ENCODE data around the gene CHTOP.
"Not testable (repeated sequence)": the region's sequence is repeated elsewhere in the genome, so short reads cannot be mapped to it uniquely, and the experiment has no call there.

Gene CHTOP, protein sequence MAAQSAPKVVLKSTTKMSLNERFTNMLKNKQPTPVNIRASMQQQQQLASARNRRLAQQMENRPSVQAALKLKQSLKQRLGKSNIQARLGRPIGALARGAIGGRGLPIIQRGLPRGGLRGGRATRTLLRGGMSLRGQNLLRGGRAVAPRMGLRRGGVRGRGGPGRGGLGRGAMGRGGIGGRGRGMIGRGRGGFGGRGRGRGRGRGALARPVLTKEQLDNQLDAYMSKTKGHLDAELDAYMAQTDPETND

DNA sequence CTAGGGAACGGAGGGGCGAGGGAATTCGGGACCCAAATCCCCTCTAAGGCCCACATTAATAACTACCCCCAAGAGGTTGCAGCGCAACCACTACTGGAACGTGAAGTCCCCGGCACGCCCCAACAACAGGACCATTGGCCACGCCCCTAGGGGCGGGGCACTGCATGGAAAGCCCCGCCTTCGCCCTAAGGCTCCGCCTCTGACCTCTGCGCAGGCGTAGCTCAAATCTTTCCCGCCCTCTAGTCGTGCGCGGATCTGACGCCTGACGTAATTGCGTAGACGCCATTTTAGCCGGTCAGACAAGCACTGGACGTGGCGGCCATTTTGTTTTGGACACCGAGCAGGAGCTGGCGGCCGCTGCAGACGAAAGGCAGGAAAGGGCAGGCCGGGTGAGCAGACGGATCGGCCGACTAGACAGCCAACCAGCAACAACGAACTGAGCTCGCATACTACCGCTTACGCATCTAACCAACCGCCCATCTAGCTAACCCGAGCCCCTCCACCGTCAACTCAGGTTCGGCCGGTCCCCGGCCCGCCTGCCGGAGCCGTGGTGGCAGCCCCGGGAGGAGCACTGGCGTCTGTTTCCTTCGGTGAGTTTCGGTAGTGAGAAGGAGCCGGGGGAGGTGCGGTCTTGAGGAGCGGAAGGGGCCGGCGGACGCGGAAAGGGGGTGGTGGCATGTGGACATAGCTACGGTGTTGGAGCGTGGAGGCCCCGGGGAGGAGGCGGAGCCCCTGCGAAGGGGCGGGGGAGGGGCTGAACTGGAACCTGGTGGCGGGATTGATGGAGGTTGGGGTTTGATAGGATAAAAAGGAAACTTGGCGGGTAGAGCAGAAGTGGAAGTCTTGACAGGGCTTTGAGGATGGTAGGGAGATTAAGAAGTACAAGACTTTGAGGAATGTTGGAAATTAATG lies at the start of gene CHTOP:
TSS of gene CHTOP (plus strand) at position 313 of the 912 bp plus-strand sequence. CDS start 2,523 bp downstream, outside the sequence.
- DNase-seq (ENCODE audit: low read depth in 1 of 2, low spot score in 1 of 2): peak; percentile 95

DNA sequence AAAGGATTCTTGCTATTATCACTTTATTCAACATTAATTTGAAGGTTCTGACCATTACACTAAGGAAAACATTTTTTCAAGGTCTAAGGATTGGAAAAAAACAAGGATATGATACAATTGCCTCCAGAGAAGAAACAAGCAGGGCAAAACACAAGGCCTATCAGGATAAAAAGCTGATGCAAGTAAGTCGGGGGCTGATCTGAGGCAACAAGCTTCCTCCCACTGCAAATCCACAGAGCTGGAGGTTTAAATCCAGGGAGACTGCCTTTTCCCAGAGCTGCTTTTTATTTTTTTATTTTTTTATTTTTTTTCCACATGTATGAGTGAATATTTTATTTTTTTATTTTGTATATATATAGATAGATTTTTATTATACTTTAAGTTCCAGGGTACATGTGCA lies 48.9 kb upstream of the CHTOP start:
- no peak for DNase-seq (ENCODE audit: low read depth in 1 of 2, low spot score in 1 of 2)

DNA sequence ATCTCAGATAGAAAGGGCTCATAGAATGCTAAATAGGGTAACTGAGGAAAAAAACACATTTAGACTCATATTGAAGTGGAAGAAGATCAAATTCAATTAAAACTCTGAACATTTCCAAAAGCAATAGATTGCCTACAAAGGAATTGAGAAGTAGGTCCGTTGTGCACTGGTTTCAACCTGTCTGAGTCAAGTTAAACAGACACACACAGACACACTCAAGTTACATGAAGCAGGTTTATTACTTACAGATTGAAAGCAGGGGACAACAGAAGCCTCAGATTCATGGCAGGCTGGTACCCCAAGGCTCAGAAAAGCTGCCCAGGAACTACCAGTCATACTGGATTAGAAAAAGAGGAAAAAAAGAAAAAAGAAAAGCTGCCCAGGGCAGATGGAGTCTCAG lies 47.5 kb upstream of the CHTOP start:
- no peak for DNase-seq (ENCODE audit: low read depth in 1 of 2, low spot score in 1 of 2)

DNA sequence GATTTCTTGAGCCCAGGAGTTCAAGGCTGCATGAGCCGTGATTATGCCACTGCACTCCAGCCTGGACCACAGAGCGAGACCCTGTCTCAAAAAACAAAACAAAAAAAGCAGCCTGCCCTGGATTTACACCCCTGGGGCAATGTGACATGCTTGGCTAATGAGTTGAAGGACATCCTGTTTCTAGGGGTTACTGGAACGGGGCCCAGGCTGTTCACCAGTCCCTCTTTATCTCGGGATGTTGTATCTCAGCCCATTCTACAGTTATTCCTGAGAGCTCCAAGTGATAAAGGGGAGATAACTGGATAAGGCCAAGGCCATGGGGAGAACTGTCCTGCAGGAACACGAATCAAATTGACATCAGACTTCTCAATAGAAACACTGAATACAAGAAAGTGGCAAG lies 46.6 kb upstream of the CHTOP start:
- DNase-seq (ENCODE audit: low read depth in 1 of 2, low spot score in 1 of 2): no peak

DNA sequence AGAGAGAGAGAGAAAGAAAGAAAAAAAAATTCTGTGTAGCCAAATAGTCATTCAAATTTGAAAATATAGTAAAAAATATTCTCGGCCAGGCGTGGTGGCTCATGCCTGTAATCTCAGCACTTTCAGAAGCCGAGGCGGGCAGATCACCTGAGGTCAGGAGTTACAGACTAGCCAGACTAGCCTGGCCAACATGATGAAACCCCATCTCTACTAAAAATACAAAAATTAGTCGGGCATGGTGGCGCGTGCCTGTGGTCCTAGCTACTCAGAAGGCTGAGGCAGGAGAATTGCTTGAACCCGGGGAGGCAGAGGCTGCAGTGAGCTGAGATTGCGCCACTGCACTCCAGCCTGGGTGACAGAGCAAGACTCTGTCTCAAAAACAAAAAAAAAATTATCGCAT lies 45.8 kb upstream of the CHTOP start:
- DNase-seq (ENCODE audit: low read depth in 1 of 2, low spot score in 1 of 2): not testable (repeated sequence)

DNA sequence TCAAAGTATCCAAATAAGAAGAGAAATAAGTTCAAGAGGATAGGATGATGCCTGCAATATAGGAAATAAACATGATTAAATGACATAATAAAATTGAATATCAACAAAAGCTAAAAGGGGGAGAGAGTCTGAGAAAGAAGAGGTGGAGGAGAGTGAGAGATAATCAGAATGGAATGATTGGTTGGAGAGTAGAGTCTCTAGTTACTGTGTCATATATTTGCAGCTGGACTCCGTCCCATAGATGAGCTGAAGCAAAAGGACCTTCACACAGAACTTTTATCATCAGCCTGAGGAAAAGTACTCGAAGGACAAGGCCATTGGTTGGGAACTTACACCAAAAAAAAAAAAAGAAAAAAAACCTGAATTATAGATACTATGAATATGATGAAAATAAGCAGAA lies 45.4 kb upstream of the CHTOP start:
- DNase-seq (ENCODE audit: low read depth in 1 of 2, low spot score in 1 of 2): no peak

DNA sequence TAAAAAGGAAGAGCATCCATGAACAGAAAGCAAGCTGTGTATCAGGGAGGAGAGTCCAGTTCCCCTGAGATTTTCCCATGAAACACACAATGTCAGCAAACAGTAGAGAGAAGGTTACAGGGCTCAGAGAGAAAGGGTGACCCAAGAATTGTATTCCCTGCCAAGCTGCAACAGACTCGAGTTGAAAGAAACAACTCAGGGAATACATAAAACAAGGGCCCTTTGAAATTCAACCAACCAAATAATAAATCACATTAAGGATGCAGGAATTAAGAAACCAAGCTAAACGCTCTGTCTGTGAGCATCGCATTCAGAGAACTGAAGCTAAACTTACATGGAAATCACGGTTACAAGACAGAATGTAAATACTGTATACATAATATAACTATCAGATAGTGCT lies 41.1 kb upstream of the CHTOP start:
- DNase-seq (ENCODE audit: low read depth in 1 of 2, low spot score in 1 of 2): no peak

DNA sequence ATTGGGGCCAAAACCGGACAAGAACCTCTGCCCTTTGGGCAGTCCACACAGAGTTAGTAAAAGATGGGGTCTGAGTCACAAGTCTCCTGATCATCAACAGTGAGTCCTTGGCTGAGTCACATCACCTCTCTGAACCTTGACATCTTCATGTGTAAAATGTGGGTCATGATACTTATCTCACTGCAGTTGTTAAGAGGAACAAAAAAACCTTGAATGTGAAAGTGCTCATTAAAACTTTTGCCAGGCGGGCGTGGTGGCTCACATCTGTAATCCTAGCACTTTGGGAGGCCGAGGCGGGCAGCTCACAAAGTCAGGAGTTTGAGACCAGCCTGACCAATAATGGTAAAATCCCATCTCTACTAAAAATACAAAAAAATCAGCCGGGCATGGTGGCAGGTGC lies 36.7 kb upstream of the CHTOP start:
- DNase-seq (ENCODE audit: low read depth in 1 of 2, low spot score in 1 of 2): no peak

DNA sequence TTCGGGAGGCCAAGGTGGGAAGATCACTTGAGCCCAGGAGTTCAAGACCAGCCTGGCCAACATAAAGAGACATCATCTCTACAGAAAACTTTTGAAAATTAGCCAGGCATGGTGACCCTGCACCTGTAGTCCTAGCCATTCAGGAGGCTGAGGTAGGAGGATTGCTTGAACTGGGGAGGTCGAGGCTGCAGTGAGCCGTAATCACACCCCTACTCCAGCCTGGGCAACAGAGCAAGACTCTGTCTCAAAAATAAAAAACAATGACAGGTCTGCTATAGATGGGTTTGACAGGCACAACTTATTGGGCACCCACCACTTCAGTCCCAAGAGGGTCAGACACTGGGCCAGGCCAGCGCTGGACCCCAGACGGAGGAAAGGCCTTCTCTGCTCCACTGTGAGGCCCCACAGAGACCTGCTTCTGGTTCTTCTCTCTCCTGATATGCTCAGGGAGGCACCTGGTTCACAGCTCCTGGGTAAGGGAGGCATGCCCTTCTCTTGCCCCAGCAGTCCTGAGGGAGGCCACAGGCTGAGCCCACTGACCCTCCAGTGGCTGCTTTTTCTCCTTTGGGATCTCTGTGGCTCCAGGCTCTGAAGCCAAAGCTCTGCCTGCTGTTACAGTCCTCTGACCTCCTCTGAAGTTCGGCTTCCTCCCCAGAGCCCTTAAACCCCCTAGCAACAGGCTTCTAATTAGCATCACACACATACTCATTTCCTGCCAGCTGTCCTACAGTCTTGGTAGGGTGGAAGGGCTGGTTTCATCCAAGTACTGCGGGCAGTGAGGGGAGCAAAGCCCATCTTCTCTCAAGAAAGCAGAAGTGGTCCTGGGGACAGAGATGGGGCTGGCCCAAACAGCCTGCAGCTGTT lies 35.3 kb upstream of the CHTOP start:
- DNase-seq (ENCODE audit: low read depth in 1 of 2, low spot score in 1 of 2): no peak

DNA sequence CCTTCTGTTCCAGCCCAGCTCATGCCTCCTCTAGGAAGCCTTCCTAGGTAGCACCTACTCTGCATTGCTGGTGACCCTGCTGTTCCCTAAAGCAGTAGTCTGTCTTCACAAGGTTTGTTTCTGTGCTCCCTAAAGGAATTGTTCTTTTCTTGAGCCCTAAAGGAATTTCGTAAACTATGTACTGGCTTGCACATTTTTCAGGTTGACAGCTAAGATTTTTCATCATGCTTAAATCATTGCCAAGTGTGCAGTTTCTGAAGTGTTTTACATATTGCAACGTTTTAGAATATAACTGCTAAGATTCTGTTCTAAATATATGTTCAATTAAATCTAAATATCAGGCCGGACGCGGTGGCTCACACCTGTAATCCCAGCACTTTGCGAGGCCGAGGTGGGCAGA lies 34.0 kb upstream of the CHTOP start:
- DNase-seq (ENCODE audit: low read depth in 1 of 2, low spot score in 1 of 2): no peak

DNA sequence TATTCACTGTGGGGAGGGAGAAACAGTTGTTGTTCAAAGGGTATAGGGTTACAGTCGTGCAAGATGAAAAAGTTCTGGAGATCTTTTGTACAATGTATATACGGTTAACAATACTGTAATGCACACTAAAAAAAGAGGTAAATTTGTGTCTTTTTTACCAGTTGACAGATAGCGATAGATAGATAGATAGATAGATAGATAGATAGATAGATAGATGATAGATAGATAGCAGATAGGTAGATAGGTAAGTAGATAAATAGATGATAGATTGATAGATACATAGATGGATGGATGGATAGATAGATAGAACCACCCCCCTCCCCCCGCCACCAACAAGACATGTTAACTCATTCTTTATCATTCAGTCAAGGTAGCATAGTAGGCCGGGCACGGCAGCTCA lies 31.1 kb upstream of the CHTOP start:
- DNase-seq (ENCODE audit: low read depth in 1 of 2, low spot score in 1 of 2): no peak

DNA sequence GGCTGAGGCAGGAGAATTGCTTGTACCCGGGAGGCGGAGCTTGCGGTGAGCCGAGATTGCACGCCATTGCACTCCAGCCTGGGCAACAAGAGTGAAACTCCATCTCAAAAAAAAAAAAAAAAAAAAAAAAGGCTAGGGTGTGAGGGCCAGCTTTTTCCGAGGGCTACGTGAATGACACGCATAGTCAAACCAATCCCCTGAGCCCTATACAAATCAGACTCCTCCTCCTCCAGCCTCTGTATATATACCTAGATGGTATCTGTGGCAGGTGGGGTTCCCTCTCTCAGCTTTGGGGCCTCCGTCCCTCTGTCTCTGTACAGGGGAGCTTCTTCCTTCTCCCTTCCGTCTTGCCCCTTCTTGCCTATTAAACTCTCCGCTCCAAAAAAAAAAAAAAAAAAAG lies 27.7 kb upstream of the CHTOP start:
- no peak for DNase-seq (ENCODE audit: low read depth in 1 of 2, low spot score in 1 of 2)

DNA sequence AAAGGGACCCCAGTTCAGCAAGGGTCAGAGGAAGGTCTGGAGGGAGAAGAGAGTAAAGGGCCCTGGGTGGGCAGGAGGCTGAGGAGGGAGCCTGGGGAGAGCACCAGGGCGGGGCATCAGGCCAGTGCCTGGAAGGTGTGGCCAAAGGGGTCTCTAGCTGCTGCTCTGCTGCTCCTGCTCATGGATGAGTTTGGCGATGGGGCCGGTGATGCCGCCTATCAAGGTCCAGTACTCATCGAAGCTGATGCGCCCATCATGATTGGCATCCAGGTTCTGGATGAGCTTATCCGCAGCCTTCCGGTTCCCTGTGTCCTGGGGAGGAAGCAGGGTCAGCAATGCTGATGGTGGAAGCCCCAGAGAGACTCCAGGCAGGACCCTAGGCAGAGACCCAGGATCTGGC lies 26.5 kb upstream of the CHTOP start:
- DNase-seq (ENCODE audit: low read depth in 1 of 2, low spot score in 1 of 2): no peak

DNA sequence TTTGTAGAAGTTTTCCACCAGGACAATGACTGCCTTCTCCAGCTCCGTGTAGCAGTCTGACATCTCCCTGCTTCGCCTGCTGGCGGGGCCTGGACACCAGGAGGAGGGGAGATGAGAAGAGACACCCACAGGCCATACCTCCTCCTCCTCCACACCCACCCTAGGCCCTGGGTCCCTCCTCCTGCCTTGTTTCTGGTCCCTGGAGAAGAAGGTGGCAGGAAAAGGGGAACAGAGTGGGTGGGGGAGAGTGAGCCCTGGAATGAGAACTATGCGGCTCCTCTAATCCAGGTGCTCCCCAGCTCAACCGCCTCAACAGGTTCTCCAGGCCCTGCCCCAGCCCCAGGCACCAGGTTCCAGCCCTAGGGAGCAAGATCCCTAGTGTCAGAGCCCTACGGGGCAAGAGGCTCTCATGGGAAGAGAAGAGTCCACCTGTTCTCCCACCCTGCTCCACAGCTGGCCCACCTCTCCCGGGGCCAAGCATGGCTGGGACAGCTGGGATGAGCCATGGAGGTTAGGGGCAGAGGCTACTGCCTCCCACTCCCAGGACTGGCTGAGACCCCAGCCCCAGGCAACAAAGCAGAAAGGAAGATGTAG lies 25.7 kb upstream of the CHTOP start:
- DNase-seq (ENCODE audit: low read depth in 1 of 2, low spot score in 1 of 2): no peak

DNA sequence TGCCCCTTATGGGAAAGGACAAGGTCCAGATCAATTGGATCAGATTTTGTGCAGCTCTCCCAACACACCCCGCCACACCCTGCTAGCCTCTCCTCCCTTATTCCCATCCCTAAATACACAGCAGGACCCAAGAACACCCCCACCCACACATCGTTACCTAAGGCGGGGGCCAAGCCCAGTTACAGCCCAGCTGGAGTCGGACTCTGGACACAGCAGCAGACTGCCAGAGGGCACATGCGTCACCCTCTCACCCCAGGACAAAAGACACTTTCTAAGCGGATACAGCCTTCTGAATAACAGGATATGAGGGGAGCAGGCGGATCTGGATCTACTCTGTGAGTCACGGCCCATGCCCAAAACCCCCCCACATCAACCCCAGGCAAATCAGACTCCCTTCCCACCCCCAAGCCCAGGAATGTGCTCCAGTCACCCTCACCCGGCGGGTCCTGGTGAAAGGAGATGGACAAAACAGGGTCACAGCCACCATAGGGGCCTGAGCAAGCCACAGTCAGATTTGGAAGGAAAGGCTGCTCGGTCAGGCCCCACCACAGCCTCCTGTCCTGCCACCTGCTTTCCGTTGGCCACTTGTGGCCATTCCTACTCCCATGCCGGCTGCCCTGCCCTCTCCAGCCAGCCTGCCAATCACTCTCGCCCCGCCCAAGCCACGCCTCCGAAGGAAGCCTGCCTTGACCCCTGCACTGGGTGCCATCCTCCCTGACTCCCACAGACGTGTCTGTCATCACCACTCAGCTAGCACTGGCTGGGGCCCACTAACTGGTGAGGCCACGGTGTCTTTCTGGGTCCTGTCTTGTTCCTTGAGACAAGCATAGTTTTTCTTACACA lies 24.9 kb upstream of the CHTOP start:
- no peak for DNase-seq (ENCODE audit: low read depth in 1 of 2, low spot score in 1 of 2)

DNA sequence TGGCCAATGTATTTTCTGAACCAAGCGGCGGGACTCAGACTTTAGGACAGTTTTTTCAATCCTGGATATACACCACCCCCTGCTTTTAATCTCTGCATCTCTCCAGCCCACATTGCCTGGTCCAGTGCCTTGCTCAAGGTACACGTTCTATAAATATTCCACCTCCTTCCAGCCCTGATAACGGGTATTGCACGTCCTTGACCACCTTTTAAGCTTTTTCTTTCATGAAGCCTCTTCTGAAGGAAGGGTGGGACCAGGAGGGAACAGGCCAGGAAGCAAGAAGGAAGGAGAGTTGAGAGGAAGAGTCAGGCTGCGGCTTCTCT lies 24.3 kb upstream of the CHTOP start:
- no peak for DNase-seq (ENCODE audit: low read depth in 1 of 2, low spot score in 1 of 2)

DNA sequence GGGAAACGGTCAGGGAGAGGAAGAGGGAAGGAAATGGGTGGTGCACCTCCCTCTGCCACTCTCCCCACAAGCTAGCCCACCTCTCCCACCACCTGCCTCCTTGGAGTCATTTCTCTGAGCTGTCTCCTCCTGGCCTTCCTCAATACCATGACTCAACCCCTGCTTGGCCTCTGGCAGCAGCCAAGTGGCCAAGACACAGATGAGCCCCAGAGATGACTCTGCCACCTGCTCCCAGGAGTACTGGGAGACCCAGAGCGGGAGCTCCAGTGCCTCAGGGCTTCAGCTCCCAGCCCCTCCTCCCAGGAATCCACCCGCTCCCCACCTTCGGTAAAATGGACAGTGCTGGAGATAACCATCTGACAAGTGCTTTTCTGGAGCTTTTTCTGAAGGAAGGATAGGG lies 23.5 kb upstream of the CHTOP start:
- DNase-seq (ENCODE audit: low read depth in 1 of 2, low spot score in 1 of 2): no peak

DNA sequence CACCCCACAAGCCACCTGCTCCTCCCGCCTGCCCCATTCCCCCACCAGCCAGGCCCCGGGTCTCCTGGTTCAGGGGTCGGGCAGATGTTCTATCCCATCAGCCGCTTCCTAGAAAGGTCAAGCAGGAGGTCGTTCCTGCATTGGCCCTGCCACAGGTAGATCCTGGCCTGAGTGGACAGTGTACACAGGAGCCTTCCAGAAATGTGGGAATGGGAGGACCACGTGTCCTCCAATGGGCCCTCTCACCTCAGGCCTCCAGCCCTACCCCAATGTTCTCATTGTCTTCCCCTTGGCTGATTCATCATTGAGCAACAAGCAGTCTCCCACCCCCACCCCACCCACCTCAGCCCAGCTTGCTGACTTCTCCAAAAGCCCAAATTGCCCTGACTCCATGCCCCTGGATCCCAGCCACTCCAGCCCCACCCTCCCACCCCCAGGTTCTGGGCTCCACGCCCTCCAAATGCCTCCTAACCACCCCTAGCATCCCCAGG lies 23.0 kb upstream of the CHTOP start:
- no peak for DNase-seq (ENCODE audit: low read depth in 1 of 2, low spot score in 1 of 2)

DNA sequence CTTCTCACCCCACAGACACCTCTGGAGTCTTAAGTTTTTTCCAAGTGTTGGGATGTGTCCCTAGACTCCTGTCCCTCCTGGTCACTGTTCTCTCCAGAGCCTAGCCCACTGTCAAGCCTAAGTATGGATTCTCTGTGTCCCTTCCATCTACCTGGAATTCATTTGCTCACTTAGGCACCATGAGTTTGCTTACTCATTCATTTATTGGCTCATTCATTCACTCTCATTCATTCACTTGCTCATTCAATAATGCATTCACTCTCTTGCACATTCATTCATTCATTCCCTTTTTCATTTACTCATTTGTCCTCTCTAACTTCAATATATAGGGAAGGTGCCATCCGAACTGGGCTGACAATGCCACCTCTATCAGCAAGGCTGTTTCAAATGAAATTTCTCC lies 22.5 kb upstream of the CHTOP start:
- DNase-seq (ENCODE audit: low read depth in 1 of 2, low spot score in 1 of 2): no peak

DNA sequence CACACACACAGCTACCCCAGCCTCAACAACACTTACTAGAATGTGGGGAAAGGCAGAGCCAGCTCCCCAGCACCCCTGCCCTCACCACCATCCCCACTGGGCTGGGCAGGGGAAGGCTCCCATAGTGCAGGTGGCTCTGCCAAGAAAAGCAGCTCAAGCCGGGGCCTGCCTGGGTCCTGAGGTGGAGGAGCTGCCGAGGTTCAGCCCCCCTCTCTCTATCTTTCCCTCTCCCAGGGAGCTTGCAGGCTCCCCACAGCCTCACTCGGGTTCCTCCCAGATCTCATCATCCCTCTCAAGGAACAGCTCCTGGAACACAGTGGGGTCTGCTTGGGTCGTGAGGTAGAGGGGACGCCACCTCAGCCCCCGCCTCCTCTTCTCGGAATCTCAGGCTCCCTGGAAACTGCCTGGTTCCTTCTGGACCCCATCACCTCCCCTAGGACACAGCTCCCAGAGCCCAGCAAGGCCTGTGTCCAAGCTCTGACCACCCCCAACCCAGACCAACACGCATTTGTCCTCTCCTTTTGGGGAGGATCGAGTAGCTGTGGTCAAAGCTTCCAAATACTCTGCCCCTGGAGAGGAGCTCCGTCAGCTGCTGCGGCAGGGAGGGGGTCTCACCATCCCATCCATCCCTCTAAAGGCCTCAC lies 21.6 kb upstream of the CHTOP start:
- no peak for DNase-seq (ENCODE audit: low read depth in 1 of 2, low spot score in 1 of 2)
